GM21423 (cell line): ENCODE results near the gene OSBPL9.
"Not testable (repeated sequence)": the region's sequence is repeated elsewhere in the genome, so short reads cannot be mapped to it uniquely, and the experiment has no call there.

Experiments used
- ATAC-seq: cut with Tn5 transposase; IDR thresholded peaks from one replicate; pipeline ENCODE4 v1.9.1; 2021; ENCODE audit warnings: mild to moderate bottlenecking, moderate library complexity; ENCODE audit not compliant: unreplicated experiment

The OSBPL9 gene

GRCh38 chr1:51607681-51608095 lies 9.2 kb upstream of the OSBPL9 start:
- ATAC-seq = no peak

GRCh38 chr1:51610104-51610503 lies 6.8 kb upstream of the OSBPL9 start:
- ATAC-seq = not testable (repeated sequence)

DNA sequence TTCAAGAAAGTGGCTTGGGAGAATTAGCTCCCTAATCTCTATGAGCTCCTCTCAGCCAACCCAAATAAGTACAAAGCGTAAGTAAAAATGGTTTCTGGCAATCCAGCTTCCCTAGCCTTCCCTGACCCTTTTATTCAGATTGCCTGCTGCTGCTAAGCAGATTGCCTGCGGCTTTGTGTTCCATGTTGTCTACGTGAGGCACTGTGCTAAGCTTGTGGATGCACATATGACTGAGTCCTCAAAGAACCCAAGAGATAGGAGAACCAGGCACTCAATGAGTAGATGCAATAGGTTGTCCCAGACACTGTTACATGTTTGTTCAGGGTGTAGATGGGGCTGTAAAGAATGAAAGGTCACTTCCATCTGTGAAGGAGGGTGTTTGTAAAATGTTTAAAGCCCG lies 6.3 kb upstream of the OSBPL9 start:
- ATAC-seq = no peak

- no peak for ATAC-seq
Measured at GRCh38 chr1:51612447-51612961, 4.4 kb upstream of the OSBPL9 start.

- no peak for ATAC-seq
Measured at GRCh38 chr1:51615780-51616291, 1.1 kb upstream of the OSBPL9 start.

- no peak for ATAC-seq
Measured at GRCh38 chr1:51616490-51616889, 402 bp upstream of the OSBPL9 start.

DNA sequence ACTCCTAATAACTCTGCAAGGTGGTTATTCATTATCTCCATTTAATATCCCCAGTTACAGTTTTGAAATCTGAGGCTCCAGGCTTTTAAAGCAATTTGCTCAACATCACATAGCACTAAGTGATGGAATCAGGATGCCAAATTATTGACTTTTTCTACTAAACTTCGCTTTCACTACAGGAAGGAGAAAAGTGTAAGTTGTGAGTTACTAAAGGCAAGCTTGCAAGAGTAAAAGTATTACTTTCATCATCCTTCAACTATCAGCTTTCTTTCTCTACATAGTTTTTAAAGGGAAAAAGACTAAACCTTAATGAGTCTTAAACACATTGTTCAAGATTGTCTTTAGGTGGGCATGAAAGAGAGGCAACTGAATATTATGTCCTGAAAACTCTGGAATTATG lies 1.8 kb downstream of the OSBPL9 start:
- no peak for ATAC-seq

GRCh38 chr1:51620470-51620869 lies 3.6 kb downstream of the OSBPL9 start:
- ATAC-seq = no peak

DNA sequence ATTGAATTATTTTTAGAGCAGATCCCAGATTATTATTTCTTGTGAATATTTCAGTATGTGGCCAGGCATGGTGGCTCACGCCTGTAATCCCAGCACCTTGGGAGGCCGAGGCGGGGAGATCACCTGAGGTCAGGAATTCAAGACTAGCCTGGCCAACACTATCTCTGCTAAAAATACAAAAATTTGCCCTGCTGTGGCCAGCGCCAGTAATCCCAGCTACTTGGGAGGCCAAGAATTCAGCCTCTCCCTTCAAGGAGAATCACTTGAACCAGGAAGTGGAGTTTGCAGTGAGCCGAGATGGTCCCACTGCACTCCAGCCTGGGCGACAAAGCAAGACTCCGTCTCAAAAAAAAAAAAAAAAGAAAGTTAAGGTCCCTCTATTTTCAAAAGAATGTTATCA lies 4.3 kb downstream of the OSBPL9 start:
- ATAC-seq = no peak

GRCh38 chr1:51621841-51622454 lies 5.1 kb downstream of the OSBPL9 start:
- no peak for ATAC-seq

GRCh38 chr1:51622455-51622913 lies 5.6 kb downstream of the OSBPL9 start:
- no peak for ATAC-seq

DNA sequence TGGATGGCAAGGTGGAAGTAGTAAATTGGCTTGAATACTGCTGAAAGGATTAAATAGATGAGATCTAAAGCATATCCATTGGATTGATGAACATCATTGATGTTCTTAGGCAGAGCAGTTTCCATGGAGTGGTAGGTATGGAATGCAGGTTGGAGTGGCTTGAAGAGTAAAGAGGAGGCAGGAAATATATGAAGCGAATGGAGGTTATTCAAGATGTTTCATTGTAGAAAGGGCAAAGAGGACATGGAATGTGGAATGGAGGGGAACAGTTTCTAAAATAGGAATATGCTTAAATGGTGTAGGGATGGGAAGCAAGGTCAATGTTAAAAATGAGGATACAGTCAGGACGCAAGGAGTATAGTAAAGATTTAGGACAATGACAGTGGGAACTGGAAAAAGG lies 6.1 kb downstream of the OSBPL9 start:
- no peak for ATAC-seq

- ATAC-seq = no peak
Measured at GRCh38 chr1:51623450-51623849, 6.6 kb downstream of the OSBPL9 start.

DNA sequence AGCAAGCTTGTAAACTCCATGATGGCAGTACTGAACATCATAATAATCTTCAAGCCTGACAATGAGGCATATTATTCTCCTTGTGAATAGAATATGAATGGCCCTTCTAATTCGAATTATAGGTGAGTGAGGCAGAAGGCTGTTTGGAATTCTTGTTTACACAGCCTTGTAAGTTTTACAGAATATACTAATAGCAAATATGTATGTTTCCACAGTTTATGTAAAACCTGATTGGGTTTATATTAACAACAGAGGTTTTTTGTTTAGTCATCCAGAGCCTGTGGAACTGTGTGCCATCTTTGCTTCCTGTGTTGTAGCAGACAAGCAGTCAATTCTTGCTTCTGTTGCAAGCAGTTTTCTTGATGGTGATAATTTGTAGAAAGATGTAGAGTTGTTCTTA lies 8.0 kb downstream of the OSBPL9 start:
- ATAC-seq = no peak

DNA sequence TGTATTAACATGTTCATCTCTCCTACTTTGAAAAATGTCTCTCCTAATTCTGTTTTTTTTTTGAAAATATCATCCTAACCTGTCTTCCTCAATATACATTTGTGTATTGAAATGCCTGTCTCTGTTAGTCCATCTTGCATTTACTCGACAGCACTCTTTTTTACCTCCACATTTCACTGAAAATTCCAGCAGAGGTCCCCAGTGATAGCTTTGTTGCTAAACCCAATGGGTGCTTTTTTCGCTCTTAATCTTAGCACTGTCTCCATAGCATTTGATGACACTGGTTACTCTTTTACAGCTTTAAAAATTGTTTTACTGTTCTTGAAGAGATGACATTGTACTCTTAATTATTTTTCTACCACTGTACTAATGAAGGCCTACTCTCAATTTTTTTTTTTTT lies 10.8 kb downstream of the OSBPL9 start:
- ATAC-seq = no peak

DNA sequence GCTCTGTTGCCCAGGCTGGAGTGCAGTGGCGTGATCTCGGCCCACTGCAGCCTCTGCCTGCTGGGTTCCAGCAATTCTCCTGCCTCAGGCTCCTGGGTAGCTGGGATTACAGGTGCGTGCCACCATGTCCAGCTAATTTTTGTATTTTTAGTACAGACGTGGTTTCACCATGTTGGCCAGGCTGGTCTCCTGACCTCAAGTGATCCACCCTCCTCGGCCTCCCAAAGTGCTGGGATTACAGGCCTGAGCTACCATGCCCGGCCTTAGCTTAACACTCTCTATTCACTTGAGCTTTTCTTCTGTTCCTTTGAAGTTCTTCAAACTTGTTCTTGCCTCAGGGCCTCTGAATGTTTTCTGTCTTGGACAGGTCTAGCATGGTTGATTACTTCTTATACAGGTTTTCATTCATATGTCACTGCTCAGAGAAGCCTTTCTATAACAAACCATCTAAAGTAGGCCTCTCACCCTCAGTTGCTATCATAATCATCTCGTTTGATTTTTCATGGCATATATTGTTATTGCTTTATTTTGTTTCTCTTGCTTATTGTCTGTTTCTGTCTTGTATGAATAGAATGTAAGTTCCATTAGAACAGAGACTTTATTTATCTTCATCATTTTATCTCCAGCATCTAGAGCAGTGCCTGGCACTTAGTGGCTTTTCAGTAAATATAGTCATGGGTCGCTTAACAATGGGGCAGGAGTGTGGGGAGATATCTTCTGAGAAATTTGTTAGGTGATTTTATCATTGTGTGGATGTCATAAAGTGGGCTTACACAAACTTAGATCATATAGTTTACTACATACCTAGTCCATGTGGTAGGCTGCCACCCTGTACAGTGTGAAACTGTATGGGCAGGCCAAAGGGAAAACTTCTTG lies 12.1 kb downstream of the OSBPL9 start:
- no peak for ATAC-seq

GRCh38 chr1:51629918-51630317 lies 13.0 kb downstream of the OSBPL9 start:
- no peak for ATAC-seq

DNA sequence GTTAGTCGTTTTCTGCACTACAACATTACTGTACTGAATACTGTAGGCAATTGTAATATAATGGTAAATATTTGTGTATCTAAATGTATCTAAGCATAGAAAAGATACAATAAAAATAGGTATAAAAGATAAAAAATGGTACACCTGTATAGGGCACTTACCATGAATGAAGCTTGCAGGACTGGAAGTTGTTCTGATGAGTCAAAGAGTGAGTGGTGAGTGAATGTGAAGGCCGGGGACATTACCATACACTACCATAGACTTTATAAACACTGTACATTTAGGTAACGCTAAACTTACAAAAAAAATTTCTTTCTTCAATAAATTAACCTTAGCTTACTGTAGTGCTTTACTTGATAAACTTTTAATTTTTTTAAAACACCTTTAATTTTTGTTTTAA lies 13.5 kb downstream of the OSBPL9 start:
- ATAC-seq = no peak

DNA sequence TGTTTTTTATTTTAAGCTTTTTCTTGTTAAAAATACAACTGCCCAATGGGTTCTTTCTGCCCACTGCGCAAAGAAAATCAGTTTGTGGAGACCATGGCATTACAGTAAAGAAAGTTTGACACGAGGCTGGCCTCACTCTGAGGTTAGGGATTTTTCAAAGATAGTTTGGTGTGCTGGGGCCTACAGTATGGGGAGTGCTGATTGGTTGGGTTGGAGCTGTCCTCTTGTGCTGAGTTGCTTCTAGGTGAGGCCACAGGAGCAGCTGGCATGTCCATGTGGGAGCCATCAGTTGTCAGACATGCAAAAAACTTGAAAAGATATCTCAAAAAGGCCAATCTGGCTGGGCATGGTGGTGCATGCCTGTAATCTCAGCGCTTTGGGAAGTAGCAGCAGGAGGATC lies 14.0 kb downstream of the OSBPL9 start:
- ATAC-seq = no peak

GRCh38 chr1:51631747-51632146 lies 14.9 kb downstream of the OSBPL9 start:
- no peak for ATAC-seq

- no peak for ATAC-seq
Measured at GRCh38 chr1:51634618-51635017, 17.7 kb downstream of the OSBPL9 start.

- no peak for ATAC-seq
Measured at GRCh38 chr1:51635615-51636014, 18.7 kb downstream of the OSBPL9 start.
